Ishikawa (cell line): ENCODE data around the gene RELL1.
A peak's percentile ranks its signal among the peaks of the same experiment; 100 is the strongest.

Experiments
- CEBPB ChIP-seq: IDR thresholded peaks from 2 replicates; pipeline ENCODE4 v1.6.1; 2012
- CREB1 ChIP-seq: IDR thresholded peaks from 2 replicates; pipeline ENCODE4 v1.6.1; 2012; ENCODE audit warnings: low read depth
- EGR1 ChIP-seq: IDR thresholded peaks from 2 replicates; pipeline ENCODE4 v1.6.1; 2012
- EP300 ChIP-seq: IDR thresholded peaks from 2 replicates; pipeline ENCODE4 v1.6.1; 2012; ENCODE audit warnings: borderline replicate concordance
- FOXM1 ChIP-seq: IDR thresholded peaks from 2 replicates; pipeline ENCODE4 v1.6.1; 2012; ENCODE audit warnings: low read depth, borderline replicate concordance
- MAX ChIP-seq: IDR thresholded peaks from 2 replicates; pipeline ENCODE4 v1.6.1; 2012
- NFIC ChIP-seq: IDR thresholded peaks from 2 replicates; pipeline ENCODE4 v1.6.1; 2012
- RAD21 ChIP-seq: IDR thresholded peaks from 2 replicates; pipeline ENCODE4 v1.6.1; 2012; ENCODE audit warnings: low read depth
- REST ChIP-seq: IDR thresholded peaks from 2 replicates; pipeline ENCODE4 v1.6.1; 2012; ENCODE audit warnings: low read depth, mild to moderate bottlenecking
- TAF1 ChIP-seq: IDR thresholded peaks from 2 replicates; pipeline ENCODE4 v1.6.1; 2012; ENCODE audit warnings: low read depth, mild to moderate bottlenecking
- TCF12 ChIP-seq: IDR thresholded peaks from 2 replicates; pipeline ENCODE4 v1.6.1; 2012; ENCODE audit warnings: low read depth
- TEAD4 ChIP-seq: IDR thresholded peaks from 2 replicates; pipeline ENCODE4 v1.6.1; 2012
- USF1 ChIP-seq: IDR thresholded peaks from 2 replicates; pipeline ENCODE4 v1.6.1; 2012
- YY1 ChIP-seq: IDR thresholded peaks from 2 replicates; pipeline ENCODE4 v1.6.1; 2012; ENCODE audit warnings: low read depth
- ZBTB7A ChIP-seq: IDR thresholded peaks from 2 replicates; pipeline ENCODE4 v1.6.1; 2012; ENCODE audit warnings: low read depth

The RELL1 gene

GRCh38 chr4:37648084-37648817, 37.9 kb downstream of the RELL1 start:
- TF ChIP-seq ZBTB7A (no peak), MAX (no peak; the same call in 1 of the 2 replicates), TEAD4 (peak; percentile 24; the same call in 1 of the 2 replicates), REST (no peak), FOXM1 (no peak), CEBPB (no peak), EP300 (peak; percentile 20; the same call in 1 of the 2 replicates), YY1 (no peak), TCF12 (no peak), TAF1 (no peak), USF1 (no peak), CREB1 (no peak), EGR1 (no peak), RAD21 (no peak; the same call in 1 of the 2 replicates), NFIC (peak; percentile 45; the same call in 1 of the 2 replicates)

GRCh38 chr4:37646247-37646646, 39.9 kb downstream of the RELL1 start:
- no peak for TF ChIP-seq TAF1
- TF ChIP-seq ZBTB7A: no peak
- TF ChIP-seq FOXM1: no peak
- no peak for TF ChIP-seq EP300
- TF ChIP-seq CEBPB: no peak
- TF ChIP-seq YY1: no peak
- TF ChIP-seq REST: no peak
- no peak for TF ChIP-seq TCF12
- no peak for TF ChIP-seq RAD21
- TF ChIP-seq NFIC: no peak

GRCh38 chr4:37645736-37646135, 40.4 kb downstream of the RELL1 start:
- TF ChIP-seq TCF12: no peak
- TF ChIP-seq YY1: no peak
- no peak for TF ChIP-seq RAD21
- TF ChIP-seq FOXM1: no peak
- no peak for TF ChIP-seq NFIC

- TF ChIP-seq FOXM1 (no peak), TEAD4 (no peak), CREB1 (no peak), NFIC (no peak), TAF1 (no peak), MAX (no peak), TCF12 (no peak), USF1 (no peak), ZBTB7A (no peak), REST (no peak), EP300 (no peak), CEBPB (no peak), YY1 (no peak), RAD21 (no peak), EGR1 (no peak)
Observed at GRCh38 chr4:37644962-37645361, 41.2 kb downstream of the RELL1 start.
